OCI-LY7 (cell line): ENCODE measurements around the gene PCNX1. TPM values are rescaled to one million over a fixed set of nuclear protein-coding genes. Genes with fewer than 3 reads are reported as not detected.

Experiments used
- BruUV-seq: library from RNA; stranded (reverse); fragments of 400-500 nt; replicated peaks from 2 replicates; lab custom pipeline; 2021; lab: Mats Ljungman, UMichigan
- CTCF ChIA-PET: fragments of 300-600 bp; sonication (Branson Sonifier 250); formaldehyde crosslinking; loops from one replicate; lab custom pipeline; 2022; ENCODE audit warnings: antibody characterized with exemption; ENCODE audit not compliant: unreplicated experiment; lab: Charles Lee
- POLR2A ChIA-PET: fragments of 300-600 bp; sonication (Branson Sonifier 250); formaldehyde crosslinking; loops from one replicate; lab custom pipeline; 2022; ENCODE audit warnings: antibody characterized with exemption; lab: Charles Lee
- DNase-seq: peaks from one replicate; pipeline ENCODE4 v3.0.0-alpha.2; 2015; ENCODE audit warnings: low spot score
- H2AFZ ChIP-seq: fragments of 200-600 bp; sonication (generic), shearing (Covaris generic); 2 replicates; pipeline ENCODE4 v1.6.1; 2014; ENCODE audit warnings: mild to moderate bottlenecking, antibody characterized with exemption, low read length, moderate library complexity
- H3K27ac ChIP-seq: fragments of 200-600 bp; sonication (generic); 2 replicates; pipeline ENCODE4 v1.5.1; 2014; ENCODE audit warnings: mixed run types, low read depth, mild to moderate bottlenecking, moderate library complexity, low read length, inconsistent platforms; ENCODE audit not compliant: poor library complexity, severe bottlenecking
- H3K36me3 ChIP-seq: fragments of 200-600 bp; sonication (generic); 2 replicates; pipeline ENCODE4 v1.6.1; 2014; ENCODE audit warnings: mild to moderate bottlenecking, antibody characterized with exemption, low read length, moderate library complexity, mixed read lengths; ENCODE audit not compliant: insufficient read depth
- H3K4me1 ChIP-seq: fragments of 200-600 bp; sonication (generic); 2 replicates; pipeline ENCODE4 v1.5.1; 2014; ENCODE audit warnings: mild to moderate bottlenecking, low read length; ENCODE audit not compliant: insufficient read depth, poor library complexity, severe bottlenecking
- H3K4me2 ChIP-seq: fragments of 200-600 bp; sonication (generic); 2 replicates; pipeline ENCODE4 v1.6.1; 2014; ENCODE audit warnings: mild to moderate bottlenecking, low read length
- H3K4me3 ChIP-seq: fragments of 200-600 bp; sonication (generic); 2 replicates; pipeline ENCODE4 v1.5.1; 2014; ENCODE audit warnings: mild to moderate bottlenecking, low read depth, low read length; ENCODE audit not compliant: poor library complexity, severe bottlenecking
- H3K79me2 ChIP-seq: fragments of 200-600 bp; sonication (generic); 2 replicates; pipeline ENCODE4 v1.6.1; 2016; ENCODE audit warnings: low read depth, mild to moderate bottlenecking, low read length, moderate library complexity, mixed read lengths; ENCODE audit not compliant: insufficient read depth
- H3K9me2 ChIP-seq: fragments of 200-600 bp; sonication (generic); 2 replicates; pipeline ENCODE4 v1.6.1; 2016; ENCODE audit warnings: mild to moderate bottlenecking, low read length, mixed read lengths; ENCODE audit not compliant: insufficient read depth
- H3K9me3 ChIP-seq: fragments of 200-600 bp; sonication (generic); 2 replicates; pipeline ENCODE4 v1.6.1; 2014; ENCODE audit warnings: mild to moderate bottlenecking, mixed run types, low read length, mixed read lengths
- H4K20me1 ChIP-seq: fragments of 200-600 bp; sonication (generic); 2 replicates; pipeline ENCODE4 v1.6.1; 2014; ENCODE audit warnings: mild to moderate bottlenecking, antibody characterized with exemption, low read length, moderate library complexity, mixed read lengths; ENCODE audit not compliant: insufficient read depth
- EZH2phosphoT487 ChIP-seq: fragments of 200-600 bp; sonication (generic); IDR thresholded peaks from 2 replicates; pipeline ENCODE4 v1.6.1; 2018; ENCODE audit warnings: low read depth, borderline replicate concordance, mild to moderate bottlenecking, mixed run types, antibody characterized with exemption, low read length, moderate library complexity, mixed read lengths
- intact Hi-C: fragments of 100-400 bp; cut with micrococcal nuclease; formaldehyde crosslinking; loops from one replicate; pipeline ENCODE4 v1.10.0; 2022; ENCODE audit not compliant: unreplicated experiment
- total RNA-seq, 2 experiments: library from RNA; depleted of rRNA in 1 of 2; stranded (reverse); fragments of >200 nt in 1 of 2; shearing (Covaris generic) in 1 of 2; gene quantifications; 2 replicates each; pipeline ENCODE4 v1.2.3, GENCODE V29; 2014 to 2022
- TF ChIP-seq, protein P1 (sequence below): fragments of 200-600 bp; sonication (generic); conservative IDR thresholded peaks from 2 replicates; pipeline ENCODE4 v1.5.1; 2014; ENCODE audit warnings: mild to moderate bottlenecking, antibody characterized with exemption, low read length, moderate library complexity, mixed read lengths

PCNX1 gene
- total RNA-seq, 2 experiments from 2014 or later: 27.7 to 33.5 TPM

DNA sequence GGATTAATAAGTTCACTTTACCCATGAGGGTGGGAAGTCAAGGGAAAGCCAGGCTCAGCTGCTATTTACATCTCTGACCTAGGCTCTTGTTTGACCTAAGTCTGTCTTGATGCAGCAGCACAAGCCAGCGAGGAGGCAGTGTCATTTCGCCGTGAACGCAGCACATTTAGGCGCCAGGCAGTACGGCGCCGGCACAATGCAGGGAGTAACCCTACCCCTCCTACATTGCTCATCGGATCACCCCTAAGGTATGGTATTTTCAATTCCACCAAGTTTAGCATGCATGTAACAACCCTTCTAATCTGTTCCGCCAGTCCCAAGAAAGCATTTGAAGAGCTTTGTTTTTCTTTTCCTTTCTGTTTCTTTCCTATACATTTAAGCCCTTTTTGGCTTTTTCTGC lies 81.2 kb downstream of the PCNX1 start:
- no peaks in the 10 kb centered on the region for H3K79me2 ChIP-seq
- no peak for DNase-seq
- H3K9me3 ChIP-seq: no peaks in the 10 kb centered on the region
- H4K20me1 ChIP-seq: no peaks in the 10 kb centered on the region
- ChIA-PET CTCF (no interaction called here), POLR2A (interaction anchor here (1.2 kb wide), 1 partner anchor 8 kb away, joined by 4 read pairs; no protein-coding TSS in a partner anchor)
- H3K4me2 ChIP-seq: no peak overlapping the region
- H3K4me1 ChIP-seq: no peaks in the 10 kb centered on the region
- H3K36me3 ChIP-seq: no peaks in the 10 kb centered on the region
- no peak overlapping the region for H3K27ac ChIP-seq
- no TSS peak for BruUV-seq
- no peaks in the 10 kb centered on the region for H3K9me2 ChIP-seq
- intact Hi-C loops: no loop called here
- H2AFZ ChIP-seq: no peak overlapping the region
- H3K4me3 ChIP-seq: no peak overlapping the region
- TF ChIP-seq EZH2phosphoT487: no peak
- TF ChIP-seq, protein P1, sequence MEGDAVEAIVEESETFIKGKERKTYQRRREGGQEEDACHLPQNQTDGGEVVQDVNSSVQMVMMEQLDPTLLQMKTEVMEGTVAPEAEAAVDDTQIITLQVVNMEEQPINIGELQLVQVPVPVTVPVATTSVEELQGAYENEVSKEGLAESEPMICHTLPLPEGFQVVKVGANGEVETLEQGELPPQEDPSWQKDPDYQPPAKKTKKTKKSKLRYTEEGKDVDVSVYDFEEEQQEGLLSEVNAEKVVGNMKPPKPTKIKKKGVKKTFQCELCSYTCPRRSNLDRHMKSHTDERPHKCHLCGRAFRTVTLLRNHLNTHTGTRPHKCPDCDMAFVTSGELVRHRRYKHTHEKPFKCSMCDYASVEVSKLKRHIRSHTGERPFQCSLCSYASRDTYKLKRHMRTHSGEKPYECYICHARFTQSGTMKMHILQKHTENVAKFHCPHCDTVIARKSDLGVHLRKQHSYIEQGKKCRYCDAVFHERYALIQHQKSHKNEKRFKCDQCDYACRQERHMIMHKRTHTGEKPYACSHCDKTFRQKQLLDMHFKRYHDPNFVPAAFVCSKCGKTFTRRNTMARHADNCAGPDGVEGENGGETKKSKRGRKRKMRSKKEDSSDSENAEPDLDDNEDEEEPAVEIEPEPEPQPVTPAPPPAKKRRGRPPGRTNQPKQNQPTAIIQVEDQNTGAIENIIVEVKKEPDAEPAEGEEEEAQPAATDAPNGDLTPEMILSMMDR: no peak

DNA sequence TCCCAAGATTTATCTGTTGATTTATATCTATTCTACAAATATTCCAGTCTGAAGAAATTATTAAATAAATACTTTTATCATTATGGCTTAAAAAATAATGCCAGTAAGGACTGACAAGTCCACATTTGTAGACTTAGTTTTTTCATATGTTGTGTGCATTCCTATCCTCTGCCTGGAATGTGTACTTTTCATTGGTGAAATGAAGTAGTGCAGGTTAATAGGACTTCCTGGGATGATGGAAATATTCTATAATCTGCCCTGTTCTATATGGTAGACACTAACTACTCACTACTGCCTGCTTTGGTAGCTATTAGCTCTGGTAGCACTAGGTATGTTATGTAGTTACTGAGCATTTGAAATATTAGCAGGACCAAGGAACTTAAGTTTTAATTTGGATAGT lies 86.7 kb downstream of the PCNX1 start:
- H3K36me3 ChIP-seq: no peaks in the 10 kb centered on the region
- H4K20me1 ChIP-seq: no peaks in the 10 kb centered on the region
- H3K4me1 ChIP-seq: no peaks in the 10 kb centered on the region
- intact Hi-C loops: no loop called here
- no peak for TF ChIP-seq EZH2phosphoT487
- TF ChIP-seq, protein P1: no peak
- H2AFZ ChIP-seq: no peak overlapping the region
- H3K9me3 ChIP-seq: no peaks in the 10 kb centered on the region
- H3K4me2 ChIP-seq: no peak overlapping the region
- no peaks in the 10 kb centered on the region for H3K9me2 ChIP-seq
- BruUV-seq: no TSS peak
- H3K79me2 ChIP-seq: no peaks in the 10 kb centered on the region
- ChIA-PET POLR2A (no interaction called here), CTCF (no interaction called here)
- H3K4me3 ChIP-seq: no peak overlapping the region
- DNase-seq: no peak
- no peak overlapping the region for H3K27ac ChIP-seq

DNA sequence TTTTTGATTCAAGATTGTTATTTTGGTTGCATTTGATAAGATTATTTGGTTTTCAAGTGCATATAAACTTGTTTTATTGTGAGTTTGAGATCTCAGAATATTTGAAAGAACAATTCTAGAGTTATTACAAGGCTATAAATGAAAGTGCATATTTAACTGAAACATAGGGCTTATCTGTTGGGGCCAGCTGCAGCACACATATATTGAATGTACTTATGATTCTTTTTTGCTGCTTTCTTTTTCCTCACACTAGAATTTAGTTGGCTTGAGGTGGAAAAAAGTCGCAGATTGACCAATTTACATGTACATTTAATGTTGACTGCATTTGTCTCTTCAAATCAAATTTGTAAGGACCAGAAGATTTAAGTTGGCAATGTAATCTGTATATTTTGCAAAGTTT lies 88.0 kb downstream of the PCNX1 start:
- no peak for DNase-seq
- no peak overlapping the region for H2AFZ ChIP-seq
- intact Hi-C loops: no loop called here
- H3K36me3 ChIP-seq: no peaks in the 10 kb centered on the region
- no peaks in the 10 kb centered on the region for H4K20me1 ChIP-seq
- H3K4me2 ChIP-seq: no peak overlapping the region
- no peaks in the 10 kb centered on the region for H3K9me2 ChIP-seq
- H3K4me1 ChIP-seq: no peaks in the 10 kb centered on the region
- no peak for TF ChIP-seq EZH2phosphoT487
- TF ChIP-seq, protein P1: no peak
- no peak overlapping the region for H3K4me3 ChIP-seq
- POLR2A ChIA-PET: no interaction called here
- BruUV-seq: no TSS peak
- no peak overlapping the region for H3K27ac ChIP-seq
- CTCF ChIA-PET: no interaction called here
- no peaks in the 10 kb centered on the region for H3K9me3 ChIP-seq
- no peaks in the 10 kb centered on the region for H3K79me2 ChIP-seq
